Stimulated activated CD4-positive, alpha-beta T cell treated with anti-CD3 and anti-CD28 coated beads, TNF-alpha, amount 100 ng/mL, for 1 hour (primary cell): ENCODE data around the gene DDI1.

Experiments used
- DNase-seq, 3 donors: peaks; one replicate each; pipeline ENCODE4 v3.0.0-alpha.2; 2020; ENCODE audit warnings: low read depth in 3 of 3, low spot score in 1 of 3

Gene DDI1

DNA sequence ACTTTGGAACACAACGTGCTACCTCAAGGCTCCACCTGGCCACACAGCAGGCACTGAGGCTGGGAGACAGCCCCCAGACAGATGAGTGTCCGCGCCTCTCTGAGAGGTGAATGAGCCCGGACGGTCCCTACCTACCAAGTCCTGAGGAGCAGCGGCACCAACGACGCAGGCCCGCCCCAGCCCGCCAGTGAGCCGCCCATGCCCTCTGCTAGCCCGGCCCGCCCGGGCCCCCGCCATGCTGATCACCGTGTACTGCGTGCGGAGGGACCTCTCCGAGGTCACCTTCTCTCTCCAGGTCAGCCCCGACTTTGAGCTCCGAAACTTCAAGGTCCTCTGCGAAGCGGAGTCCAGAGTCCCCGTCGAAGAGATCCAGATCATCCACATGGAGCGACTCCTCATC, at the start of gene DDI1:
Gene DDI1 (plus strand): TSS at position 53 of the 400 bp plus-strand sequence. CDS start 183 bp downstream, at position 236.
- DNase-seq: no peak

DNA sequence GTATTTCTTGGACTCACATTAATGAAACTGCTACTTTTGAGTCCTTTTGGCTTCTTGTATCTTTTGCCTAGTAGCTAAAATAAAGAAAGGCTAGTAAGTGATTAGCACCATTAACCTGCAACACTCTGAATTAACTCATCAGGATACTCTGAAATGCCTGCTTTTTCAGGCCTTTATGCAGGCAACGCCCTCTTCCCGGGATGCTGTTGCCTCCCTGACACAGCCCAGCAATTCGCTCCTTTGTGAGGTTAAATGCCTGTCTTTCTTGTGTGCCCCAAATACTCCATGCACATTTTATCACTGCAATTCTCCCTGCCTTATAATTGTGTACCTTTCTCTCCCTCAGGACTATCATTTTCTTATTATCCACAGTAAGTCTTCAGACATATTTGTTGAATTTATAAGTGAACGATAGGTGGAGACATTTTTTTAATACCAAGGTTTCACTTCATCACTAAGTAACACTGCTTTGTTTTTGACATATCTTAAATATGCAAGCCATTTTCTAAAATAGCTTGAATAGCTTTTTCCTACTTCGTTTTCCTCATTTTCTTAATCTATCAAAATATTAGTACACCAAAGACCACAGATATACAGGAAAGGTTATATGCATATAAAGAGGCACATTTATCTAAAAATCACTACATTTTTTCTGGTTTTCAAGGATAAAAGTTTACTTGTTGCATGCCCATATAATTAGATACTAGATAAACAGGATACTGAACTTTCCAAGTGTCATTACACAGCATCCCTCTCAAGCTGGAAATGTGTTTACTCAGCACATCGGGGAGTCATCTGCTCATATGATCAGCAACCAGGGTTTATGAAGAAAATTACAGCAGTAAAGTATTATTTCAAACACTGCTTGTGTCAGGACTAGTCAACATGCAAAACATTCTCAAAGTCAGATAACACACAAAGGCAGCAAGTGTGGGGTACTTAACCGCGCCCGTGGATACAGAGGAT, 48.5 kb upstream of the DDI1 start:
- no peak for DNase-seq

DNA sequence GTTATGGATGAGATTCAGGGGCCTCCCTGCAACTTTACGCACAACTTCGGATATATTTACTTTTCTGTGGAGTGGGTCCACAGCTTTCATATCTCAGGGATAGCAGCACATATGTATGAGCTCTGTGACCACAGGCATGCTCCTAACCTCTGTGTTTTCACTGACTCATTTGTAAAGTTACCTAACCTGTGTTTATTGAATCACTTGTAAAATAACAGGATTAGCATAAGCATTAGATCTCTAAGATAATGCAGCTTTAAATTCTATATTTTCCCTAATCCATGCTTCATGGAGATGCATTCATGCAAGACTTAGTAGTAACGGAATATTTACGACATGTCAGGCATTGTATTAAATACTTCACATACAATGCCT, 47.9 kb upstream of the DDI1 start:
- no peak for DNase-seq

DNA sequence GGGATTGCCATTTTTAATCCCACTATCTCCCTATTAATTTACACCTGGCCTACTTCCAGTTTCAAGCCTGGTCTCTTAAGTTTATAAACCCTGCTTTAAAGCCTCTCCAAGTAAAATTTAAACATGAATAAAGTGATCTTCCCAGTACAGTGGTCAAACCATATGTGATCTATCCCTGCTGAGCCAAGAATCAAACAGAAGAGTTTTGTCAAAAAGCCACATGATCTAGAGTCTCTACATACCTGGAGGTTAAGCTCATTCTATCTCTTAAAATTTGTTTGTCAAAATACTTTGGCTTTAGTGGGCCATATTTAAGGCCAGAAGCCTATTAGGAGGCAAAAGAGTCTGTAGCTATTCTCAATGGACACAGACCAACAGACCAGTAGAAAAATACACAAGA, 42.9 kb upstream of the DDI1 start:
- no peak for DNase-seq

DNA sequence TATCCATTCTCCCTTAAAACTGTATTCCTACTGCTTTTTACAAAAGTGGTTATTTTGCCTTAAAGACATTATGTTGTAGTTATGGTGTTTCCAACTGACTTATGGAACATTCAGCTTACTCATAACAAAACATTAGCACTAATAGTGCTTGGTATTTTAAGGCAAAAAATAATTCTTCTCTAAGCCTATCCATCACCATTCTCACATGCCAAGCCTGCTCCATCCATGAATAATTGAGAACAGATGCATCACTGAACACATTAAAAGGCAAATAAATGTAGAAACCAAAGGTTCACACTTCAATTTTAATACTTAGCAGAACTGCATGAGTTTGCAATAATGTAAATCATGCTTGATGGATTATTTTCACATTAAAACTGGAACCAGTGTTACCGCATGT, 42.3 kb upstream of the DDI1 start:
- no peak for DNase-seq

DNA sequence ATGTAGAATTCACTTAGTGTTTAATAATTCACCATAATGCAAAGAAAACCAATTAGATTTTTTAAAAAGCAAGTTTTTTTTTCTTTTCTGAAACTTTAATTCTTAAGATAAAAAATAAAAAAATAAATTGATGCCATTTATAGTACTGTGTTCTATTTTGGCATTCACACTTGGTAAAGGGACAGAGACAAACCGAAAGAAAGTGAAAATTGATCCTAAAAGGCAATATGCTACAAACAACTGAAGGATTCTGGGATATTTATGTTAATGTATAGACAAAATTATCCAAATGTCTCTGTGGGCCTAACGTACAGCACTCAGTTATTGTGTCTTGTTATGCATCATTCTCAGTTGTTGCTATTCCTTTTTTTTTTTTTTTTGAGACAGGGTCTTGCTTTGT, 41.9 kb upstream of the DDI1 start:
- DNase-seq: no peak

DNA sequence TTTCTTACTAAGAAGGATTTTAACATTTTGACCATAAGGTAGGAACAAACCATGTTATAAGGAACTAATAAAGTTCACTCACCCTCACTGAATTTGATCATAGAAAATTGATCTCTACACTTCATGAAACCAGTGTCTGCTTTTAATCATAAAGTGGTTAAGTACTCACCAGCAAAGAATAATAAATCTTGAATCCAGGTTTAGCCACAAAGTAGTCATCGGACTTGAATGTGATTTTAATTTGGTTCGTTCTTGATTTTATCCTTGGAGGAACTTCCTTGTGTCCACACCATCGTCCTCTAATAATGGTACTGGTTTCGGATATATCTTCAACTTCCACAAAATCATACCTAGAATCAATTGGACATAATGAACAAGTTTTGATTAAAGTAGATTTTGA, 40.5 kb upstream of the DDI1 start:
- no peak for DNase-seq

DNA sequence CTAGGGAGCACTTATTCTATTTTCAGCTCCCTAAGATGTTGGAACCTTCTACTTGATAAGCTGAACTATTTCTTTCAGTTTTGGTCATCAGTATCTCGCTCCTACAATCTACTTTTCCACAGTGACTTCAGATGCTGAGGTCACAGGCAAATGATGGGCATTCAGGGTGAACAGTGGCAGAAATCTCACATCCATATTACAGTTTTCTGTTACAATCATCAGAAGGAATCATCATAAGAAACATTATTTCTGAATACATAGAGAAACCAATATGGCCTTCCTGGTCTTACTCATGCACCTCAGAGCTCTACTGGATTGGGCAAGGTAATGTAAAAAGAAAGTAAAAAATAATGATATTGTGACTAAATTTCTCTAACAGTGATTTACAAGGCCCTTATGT, 39.4 kb upstream of the DDI1 start:
- DNase-seq: no peak

DNA sequence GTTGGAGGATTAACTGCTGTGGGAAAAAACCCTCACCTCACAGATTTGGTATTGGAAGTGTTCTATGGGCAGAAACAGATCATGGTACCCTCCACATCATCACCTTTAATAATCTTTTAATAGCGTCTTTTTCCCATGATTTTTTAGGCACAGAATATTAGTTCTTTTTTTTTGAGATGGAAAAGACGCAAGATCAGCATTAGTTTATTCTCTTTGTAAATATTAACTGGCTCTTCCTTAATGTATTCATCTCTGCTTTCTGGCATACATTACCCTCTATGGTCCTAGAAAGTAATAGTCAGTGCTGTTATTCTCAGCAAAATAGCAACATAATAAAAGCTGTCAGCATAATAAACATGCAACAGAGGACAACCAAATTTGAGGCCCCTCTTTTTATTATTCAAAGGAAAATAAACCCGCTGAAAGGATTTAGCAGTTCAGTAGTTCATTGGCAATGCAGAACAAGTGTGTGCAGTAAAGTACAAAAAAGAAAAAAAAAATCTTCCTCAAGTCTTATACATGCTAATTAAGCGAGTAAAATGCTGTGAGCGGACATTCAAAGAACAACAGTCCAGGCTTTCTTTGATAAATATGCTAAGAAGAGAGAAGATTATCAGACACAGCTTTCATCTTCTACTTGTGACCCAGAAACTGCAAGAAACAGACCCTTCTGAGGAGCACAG, 37.5 kb upstream of the DDI1 start:
- no peak for DNase-seq

DNA sequence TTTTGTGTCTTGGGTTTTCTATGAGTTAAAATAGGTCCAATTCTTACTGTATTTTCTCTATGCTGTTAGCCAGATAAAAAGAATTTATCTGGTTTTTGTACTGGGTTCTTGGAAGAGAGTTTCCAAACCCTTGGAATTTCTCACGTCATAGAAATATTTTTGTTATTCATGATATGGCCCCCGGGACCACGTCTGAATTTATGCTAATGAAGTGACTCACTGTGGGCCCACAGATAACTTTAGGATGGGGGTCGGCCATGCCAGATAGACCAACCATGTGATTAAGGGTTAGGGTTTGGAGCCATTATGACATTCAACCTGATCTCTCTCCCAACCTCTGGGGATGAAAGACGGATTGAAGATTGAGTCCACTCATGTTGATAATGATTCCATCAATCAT, 35.6 kb upstream of the DDI1 start:
- DNase-seq: no peak

DNA sequence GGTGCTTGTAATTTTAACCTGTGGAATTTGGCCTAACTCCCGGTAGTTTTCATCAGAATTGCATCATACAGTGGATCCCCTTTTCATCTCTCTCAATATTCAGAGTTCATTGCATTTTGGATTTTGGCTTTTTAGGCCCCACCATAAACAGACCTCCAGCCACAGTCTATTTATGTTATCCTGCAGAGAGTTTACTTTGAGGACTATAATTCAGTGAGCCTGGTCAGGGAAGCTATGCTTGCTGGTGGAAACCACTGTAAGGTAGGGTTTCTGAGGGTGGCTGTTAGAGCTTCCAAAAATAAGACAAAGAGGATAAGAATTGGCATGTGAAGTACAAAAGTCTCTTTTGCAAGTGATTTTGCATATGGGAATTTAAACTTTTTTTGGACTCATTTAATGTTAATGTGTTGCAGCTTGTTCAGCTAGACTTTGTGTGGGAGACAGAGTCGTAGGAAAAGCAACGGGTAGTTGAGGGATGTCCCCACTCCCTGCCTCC, 34.8 kb upstream of the DDI1 start:
- DNase-seq: no peak

DNA sequence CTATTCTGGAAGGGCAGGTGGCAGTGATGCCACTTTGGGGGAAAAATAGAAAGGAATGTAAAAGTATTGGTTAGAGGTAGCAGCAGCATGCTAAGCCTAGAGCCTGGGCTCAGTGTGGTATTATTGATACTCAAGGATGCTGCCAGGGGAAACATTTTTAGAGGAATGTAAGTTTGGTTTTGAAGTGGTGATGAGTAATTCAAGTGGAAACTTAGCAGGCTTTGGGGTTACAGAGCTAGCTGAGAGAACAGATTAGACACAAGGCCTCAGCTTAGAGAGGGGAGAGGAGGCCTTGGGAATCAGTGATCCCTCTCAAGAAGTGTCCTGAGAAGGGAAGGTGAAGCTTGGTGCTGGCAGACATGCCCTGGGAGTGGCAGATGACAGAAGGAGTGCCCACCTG, 32.9 kb upstream of the DDI1 start:
- no peak for DNase-seq

DNA sequence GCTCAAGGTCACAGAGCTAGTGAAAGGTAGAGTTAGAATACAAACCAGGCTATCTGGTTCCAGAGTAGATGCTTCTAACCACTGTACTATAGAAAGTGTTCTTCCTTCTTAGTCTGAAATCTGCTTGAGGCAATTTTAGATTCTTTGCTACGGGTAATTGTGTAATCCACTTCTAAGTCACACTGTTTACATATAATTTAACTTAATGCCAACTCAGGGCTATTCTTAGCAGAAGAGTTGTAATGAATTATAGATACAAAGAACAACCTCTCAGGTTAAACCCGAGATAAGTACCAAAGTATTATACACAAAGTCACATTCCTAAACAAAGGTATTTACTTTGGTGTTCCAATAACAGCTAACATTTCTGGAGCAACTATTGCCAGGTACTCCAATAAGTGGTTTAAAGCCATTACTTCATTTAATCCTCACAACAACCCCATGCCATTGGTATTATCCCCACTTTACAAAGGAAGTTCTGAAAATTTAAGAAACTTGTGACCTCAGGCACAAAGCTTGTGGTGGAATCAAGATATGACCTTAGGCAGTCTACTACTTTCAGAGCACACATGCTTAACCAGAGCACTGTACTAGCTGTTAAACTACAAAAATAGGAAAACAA, 31.1 kb upstream of the DDI1 start:
- DNase-seq: no peak

DNA sequence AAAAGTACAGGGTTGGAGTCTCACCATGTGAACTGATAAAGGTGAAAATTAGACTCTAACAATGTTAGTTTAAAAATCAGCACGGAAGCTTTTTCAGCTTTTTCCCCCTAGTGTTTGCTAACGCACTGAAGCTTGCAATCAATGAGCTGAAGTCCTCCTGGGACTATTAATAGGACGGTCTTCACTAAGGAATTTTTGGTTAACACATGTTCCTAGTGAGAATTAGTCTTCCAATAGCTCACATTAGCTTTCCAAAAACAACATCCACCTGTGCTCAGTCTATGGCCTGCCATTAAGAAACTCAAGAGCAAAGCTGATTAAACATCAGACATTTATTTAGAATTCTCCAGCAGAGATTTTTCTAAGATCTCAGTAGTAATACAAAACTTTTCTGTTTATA, 26.7 kb upstream of the DDI1 start:
- no peak for DNase-seq

DNA sequence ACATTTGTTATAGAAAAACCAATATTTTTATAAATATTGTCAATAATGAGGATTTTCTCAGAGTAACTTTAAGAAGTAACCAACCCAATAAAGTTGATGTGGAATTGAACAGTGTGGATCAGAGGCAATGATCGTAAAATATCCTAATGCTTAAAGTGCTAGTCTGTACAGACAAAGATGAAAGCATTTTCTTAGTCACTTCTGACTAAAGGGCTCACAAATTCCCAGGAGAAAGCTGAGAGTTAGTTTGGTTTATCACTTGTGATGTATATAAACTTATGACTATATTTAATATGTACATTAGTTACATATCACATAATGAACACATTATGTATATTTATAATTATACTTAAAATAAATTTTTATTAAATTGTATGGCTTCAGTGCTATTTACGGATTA, 25.4 kb upstream of the DDI1 start:
- DNase-seq: no peak

DNA sequence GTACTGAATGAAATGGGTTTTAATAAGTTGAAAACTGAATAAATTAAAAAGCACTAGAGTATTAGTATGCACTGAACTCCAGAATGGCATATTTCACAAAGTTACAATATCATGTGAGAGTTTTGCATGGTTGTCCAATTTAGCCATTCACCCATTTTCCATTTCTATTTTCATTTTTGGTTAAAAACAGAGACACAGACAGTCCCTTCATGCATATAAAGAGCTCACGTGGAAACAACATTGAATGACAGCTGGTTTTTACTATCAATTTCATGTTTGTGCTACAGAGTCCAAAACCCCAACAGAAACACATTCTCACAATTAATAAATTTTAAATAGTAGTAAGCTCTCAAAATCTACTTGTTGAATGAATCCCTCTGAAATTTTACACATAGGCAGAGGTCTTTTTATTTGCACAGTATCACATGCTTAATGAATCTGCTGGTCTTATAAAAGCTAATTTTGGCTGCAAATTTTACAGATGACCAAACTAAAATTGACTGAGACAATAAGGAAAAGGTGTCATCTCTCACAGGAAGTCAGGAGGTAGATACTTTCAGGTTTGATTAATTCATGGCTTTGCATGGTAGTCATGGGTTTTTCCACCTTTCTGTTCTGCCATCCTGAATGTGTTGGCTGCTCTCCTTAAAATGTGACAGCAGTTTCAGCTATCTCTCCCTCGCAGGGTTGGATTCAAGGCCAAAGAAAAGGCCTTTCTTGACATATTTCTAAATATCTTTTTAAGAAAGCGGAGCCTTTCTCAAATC, 20.6 kb upstream of the DDI1 start:
- DNase-seq: no peak

DNA sequence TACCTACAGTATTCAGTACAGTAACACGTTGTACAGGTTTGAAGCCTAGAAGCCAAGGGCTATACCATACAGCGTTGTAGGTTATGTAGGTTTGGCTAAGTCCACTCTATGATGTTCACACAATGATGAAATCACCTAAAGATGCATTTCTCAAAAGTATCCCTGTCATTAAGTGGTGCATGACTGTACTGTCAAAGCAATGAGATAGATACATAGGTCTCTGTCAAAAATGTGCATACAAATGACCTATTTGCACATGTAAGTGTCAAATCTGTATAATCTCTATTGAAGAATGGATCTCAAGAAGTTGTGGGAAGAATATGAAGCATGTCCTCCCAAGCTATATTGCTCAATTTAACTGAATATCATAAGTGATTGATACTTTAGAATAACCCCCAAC, 11.9 kb upstream of the DDI1 start:
- DNase-seq: no peak

DNA sequence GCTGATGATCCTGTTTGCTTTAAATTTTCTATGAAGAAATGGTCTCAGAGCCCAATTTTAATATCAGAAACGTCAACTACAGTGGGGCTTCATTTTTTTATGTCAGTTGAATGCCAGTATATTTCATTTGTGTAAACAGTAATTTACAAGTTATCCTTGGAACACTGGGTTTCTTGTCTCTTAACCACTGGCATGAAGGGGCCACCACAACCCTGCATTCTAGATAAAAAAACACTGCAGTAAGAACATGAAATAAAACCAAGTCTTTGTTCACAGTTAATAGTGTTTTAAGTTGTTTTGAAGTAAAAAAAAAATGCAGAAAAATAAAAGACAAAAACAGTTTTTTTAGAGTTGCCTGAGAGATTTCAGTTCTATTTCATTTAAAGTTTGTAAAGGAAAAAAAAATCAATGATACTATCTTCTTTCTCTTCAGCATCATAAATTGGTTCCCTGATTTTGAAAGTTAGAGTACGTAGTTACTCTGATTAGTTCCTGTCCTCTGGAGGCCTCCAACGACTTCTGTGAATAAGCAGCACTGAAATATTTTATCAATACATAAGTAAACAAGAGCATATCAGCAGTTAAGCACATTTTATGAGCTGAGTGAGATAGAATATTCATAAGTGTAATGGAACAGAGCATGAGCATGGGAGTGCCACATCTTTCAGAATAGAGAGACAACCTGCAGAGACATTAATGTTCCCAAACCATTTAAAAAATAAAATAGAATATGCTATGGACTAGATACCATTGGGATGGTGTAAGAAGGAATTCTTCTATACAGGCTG, 7.8 kb upstream of the DDI1 start:
- no peak for DNase-seq

DNA sequence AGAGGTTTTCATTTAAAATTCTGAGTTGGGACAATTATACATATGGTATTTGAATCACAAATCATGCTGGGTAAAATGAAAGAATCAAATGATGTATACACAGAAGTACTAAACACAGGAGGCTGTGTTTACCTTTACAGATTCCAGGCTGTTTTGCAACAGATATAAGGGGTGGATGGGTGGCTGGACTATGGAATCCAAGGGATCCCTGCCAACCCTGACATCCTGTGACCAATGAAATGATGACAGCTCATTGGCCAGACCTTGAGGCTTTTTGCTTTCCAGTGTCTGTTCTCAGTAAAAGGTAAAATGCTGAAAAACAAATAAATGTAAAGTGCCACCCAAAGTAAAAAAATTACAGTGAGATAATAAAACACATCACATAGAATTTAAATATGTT, 3.3 kb upstream of the DDI1 start:
- no peak for DNase-seq

DNA sequence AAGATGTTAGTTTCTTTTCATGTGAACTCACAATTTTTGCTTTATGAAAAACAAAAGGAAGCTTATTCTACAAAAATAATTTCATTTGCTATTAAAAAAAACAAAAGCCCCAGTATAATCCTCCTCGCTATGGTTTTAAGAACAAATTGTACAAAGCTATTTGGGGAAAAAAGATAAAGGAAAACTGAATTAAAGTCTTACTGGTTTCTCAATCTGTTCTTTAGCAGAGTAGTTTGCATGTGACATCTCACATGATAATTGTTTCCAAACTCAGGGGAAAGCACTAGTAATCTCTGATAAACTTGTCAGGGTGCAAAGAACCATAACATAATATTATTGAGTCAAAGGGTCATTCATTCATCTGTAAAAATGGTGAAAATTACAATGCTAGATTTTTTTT, 2.9 kb upstream of the DDI1 start:
- no peak for DNase-seq
